Stimulated activated CD4-positive, alpha-beta T cell treated with anti-CD3 and anti-CD28 coated beads, Interleukin-4, amount 100 ng/mL, for 4 hours (primary cell): Measurements from ENCODE around the gene SIM1.

ENCODE experiments used
- DNase-seq, 2 experiments: peaks; one replicate each; pipeline ENCODE4 v3.0.0-alpha.2; 2020

SIM1 gene

GRCh38 chr6:100346828-100347227 is 117.9 kb downstream of the SIM1 start:
- no peak for DNase-seq

DNA sequence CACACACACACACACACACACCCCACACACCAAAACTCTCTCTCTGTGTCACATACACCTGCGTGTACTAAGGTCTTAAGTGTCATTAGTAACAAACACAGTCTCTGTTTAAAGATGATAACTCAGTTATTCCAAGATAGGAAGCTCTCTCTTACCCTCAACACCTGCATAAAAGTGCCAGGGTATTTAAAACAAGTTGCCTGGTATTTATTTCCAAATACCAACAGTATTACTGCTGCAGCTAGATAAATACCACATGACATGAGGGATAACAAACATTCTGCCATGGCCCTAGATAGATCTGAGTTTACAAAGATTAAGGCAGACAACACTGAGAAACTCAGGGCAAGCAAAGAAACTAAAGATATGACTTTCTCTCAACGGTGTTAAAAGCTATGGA is 118.5 kb downstream of the SIM1 start:
- DNase-seq: no peak

GRCh38 chr6:100344761-100345160 is 120.0 kb downstream of the SIM1 start:
- DNase-seq: no peak

DNA sequence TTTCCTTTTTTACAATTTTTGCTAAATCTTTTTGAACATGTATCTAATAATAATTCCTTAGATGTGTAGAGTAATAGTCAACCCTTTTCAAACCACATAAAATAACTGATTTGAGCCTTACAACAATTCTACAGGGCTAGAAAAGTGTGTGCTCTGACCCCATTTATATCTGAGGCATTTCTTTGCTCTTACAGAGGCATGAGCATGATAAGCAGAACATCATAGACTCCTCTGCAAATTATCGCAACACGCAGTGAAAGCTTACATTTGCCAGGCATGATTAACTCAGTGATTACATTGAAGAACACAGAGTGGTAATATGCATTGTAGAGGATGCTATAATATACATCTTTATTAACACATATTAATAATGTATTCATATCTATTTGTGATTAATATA is 120.4 kb downstream of the SIM1 start:
- no peak for DNase-seq

- DNase-seq: no peak
Measured at GRCh38 chr6:100343316-100344077, 121.2 kb downstream of the SIM1 start.

DNA sequence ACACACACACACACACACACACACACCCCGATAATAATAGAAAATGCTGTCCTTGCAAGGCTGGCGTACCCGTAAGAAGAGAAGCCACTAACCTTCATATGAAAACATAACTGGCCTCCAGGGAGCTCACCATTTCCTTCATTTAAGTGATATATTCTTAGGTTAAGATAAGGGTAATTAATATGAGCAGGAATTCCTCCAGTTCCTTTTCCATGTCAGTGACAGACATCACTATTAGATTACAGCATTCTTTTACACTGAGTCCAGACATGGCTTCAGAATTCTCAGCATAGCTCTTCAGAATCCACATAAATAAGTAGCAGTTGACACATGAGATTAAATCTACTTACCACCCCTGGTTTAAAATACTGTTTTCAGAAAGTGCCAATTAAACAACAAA is 121.9 kb downstream of the SIM1 start:
- DNase-seq: no peak

GRCh38 chr6:100339574-100340255 is 125.0 kb downstream of the SIM1 start:
- no peak for DNase-seq

- no peak for DNase-seq
Measured at GRCh38 chr6:100338090-100338489, 126.6 kb downstream of the SIM1 start.

- no peak for DNase-seq
Measured at GRCh38 chr6:100336876-100337275, 127.8 kb downstream of the SIM1 start.

DNA sequence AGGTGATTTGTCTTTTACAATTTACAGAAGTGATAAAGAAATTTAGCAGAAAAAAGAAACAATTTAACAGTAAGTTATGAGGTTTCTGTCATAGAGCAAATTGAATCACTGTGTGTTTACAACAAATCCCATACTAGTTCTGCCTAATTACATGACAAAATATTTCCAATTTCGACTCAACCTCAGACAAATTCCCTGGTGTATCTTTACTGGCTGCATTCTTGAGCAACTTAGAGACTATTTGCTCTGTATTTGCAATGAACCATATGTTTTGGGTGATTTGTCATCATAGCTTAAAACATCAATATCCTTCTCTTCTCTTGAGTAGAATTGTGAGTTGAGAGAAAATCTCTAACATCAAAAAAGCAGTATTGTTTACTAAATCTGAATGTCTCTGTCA is 128.7 kb downstream of the SIM1 start:
- no peak for DNase-seq
